Endodermal cell (in vitro differentiated cells): ENCODE results near the gene MAGEB17. TPM values are rescaled to one million over a fixed set of nuclear protein-coding genes. Genes with fewer than 3 reads are reported as not detected.
A peak's percentile ranks its signal among the peaks of the same experiment; 100 is the strongest.

Experiments used
- DNase-seq: peaks from one replicate; pipeline ENCODE4 v3.0.0-alpha.2; 2017
- H3K27ac ChIP-seq: 2 replicates; pipeline ENCODE4 v1.5.1; 2013; ENCODE audit warnings: mild to moderate bottlenecking, low read depth, low read length, moderate library complexity
- H3K27me3 ChIP-seq: 2 replicates; pipeline ENCODE4 v1.6.1; 2013; ENCODE audit warnings: mild to moderate bottlenecking, low read length, moderate library complexity; ENCODE audit not compliant: insufficient read depth, control insufficient read depth, poor library complexity, severe bottlenecking
- H3K36me3 ChIP-seq: 2 replicates; pipeline ENCODE4 v1.7.0; 2013; ENCODE audit warnings: mild to moderate bottlenecking, low read length, moderate library complexity; ENCODE audit not compliant: control insufficient read depth, insufficient read depth
- H3K4me1 ChIP-seq: one replicate; pipeline ENCODE4 v1.7.0; 2013; ENCODE audit warnings: low read length; ENCODE audit not compliant: control insufficient read depth, insufficient read depth
- H3K4me3 ChIP-seq: 2 replicates; pipeline ENCODE4 v1.5.1; 2013; ENCODE audit warnings: mild to moderate bottlenecking, low read length, moderate library complexity
- H3K9ac ChIP-seq: 2 replicates; pipeline ENCODE4 v1.6.1; 2013; ENCODE audit warnings: mild to moderate bottlenecking, low read length, moderate library complexity; ENCODE audit not compliant: poor library complexity, severe bottlenecking; ENCODE audit errors: extremely low read depth
- H3K9me3 ChIP-seq: 2 replicates; pipeline ENCODE4 v1.6.1; 2013; ENCODE audit warnings: mild to moderate bottlenecking, low read length, moderate library complexity; ENCODE audit not compliant: control insufficient read depth
- H3K27ac Mint-ChIP-seq: 2 replicates; pipeline ENCODE4 v1.8.0; 2020; ENCODE audit warnings: mixed read lengths
- H3K27me3 Mint-ChIP-seq: 2 replicates; pipeline ENCODE4 v1.8.0; 2021; ENCODE audit warnings: mild to moderate bottlenecking, mixed read lengths; ENCODE audit not compliant: insufficient read depth
- H3K36me3 Mint-ChIP-seq: 2 replicates; pipeline ENCODE4 v1.8.0; 2020; ENCODE audit warnings: low read depth, mixed read lengths
- H3K4me1 Mint-ChIP-seq: 2 replicates; pipeline ENCODE4 v1.8.0; 2020; ENCODE audit warnings: mixed read lengths
- H3K4me3 Mint-ChIP-seq: 2 replicates; pipeline ENCODE4 v1.8.0; 2020; ENCODE audit warnings: mild to moderate bottlenecking, moderate library complexity, mixed read lengths
- H3K9me3 Mint-ChIP-seq: 2 replicates; pipeline ENCODE4 v1.8.0; 2020; ENCODE audit warnings: mild to moderate bottlenecking, mixed read lengths
- WGBS, 2 experiments: methylation state at CpG; one replicate each; pipeline versions ENCODE4 v1.1.5 to v1.1.7; 2013; ENCODE audit warnings: missing lambda C conversion rate in 2 of 2, mixed read lengths in 1 of 2; ENCODE audit not compliant: insufficient coverage in 1 of 2, insufficient read length in 1 of 2; 5-methylcytosine and 5-hydroxymethylcytosine counted together
- total RNA-seq, 2 donors: library from RNA; stranded (reverse); fragmentation: NEBNext Ultra II Directional in 1 of 2; extraction: Animal tissue kit (Norgen Biotek cat#: 25700) in 1 of 2; gene quantifications; 2 replicates in 1 of 2; 3 replicates in 1 of 2; pipeline ENCODE4 v1.2.1, GENCODE V29; 2021
- TF ChIP-seq, protein P1 (sequence below): fragments of 200-600 bp; sonication (generic); conservative IDR thresholded peaks from 2 replicates; pipeline ENCODE4 v1.5.0; 2021; ENCODE audit warnings: antibody characterized with exemption, mild to moderate bottlenecking

MAGEB17 gene
- total RNA-seq, 2 donors from 2014 or later, result 0.33 to 0.44 TPM

DNA sequence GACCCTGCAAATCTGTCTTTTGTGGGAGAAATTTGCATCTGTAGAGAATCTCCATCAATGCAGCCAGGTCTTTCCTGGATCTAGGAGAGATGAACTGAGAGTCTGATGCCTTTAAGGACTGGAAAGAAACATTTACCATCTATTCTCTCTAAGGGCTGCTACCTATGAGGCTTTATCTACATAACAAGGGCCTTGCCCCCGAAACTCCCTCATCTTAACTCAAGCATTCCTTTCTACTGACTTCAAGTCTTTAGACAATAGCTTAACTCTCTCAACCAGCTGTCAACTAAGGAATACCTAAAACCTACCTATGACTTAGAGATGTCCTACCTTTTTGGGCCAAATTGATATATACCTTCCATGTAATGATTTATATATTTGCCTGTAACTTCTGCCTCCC lies 32.1 kb downstream of the MAGEB17 start:
- Histone ChIP-seq H3K4me1 (no peaks in the 10 kb centered on the region), H3K4me3 (no peak overlapping the region), H3K9ac (no peak overlapping the region), H3K27me3 (no peaks in the 10 kb centered on the region), H3K27ac (no peak overlapping the region), H3K9me3 (no peaks in the 10 kb centered on the region), H3K36me3 (no peaks in the 10 kb centered on the region)
- WGBS, 2 experiments, result 17 to 71% methylated on average over 1 of the region's 1 CpG
- H3K27me3 Mint-ChIP-seq, result no peaks in the 10 kb centered on the region
- TF ChIP-seq, protein P1, sequence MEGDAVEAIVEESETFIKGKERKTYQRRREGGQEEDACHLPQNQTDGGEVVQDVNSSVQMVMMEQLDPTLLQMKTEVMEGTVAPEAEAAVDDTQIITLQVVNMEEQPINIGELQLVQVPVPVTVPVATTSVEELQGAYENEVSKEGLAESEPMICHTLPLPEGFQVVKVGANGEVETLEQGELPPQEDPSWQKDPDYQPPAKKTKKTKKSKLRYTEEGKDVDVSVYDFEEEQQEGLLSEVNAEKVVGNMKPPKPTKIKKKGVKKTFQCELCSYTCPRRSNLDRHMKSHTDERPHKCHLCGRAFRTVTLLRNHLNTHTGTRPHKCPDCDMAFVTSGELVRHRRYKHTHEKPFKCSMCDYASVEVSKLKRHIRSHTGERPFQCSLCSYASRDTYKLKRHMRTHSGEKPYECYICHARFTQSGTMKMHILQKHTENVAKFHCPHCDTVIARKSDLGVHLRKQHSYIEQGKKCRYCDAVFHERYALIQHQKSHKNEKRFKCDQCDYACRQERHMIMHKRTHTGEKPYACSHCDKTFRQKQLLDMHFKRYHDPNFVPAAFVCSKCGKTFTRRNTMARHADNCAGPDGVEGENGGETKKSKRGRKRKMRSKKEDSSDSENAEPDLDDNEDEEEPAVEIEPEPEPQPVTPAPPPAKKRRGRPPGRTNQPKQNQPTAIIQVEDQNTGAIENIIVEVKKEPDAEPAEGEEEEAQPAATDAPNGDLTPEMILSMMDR, result no peak
- peak overlapping the region; percentile 11 for H3K27ac Mint-ChIP-seq
- H3K4me3 Mint-ChIP-seq, result no peak overlapping the region
- DNase-seq, result peak; percentile 45
- H3K9me3 Mint-ChIP-seq, result peaks cover 6% of the 10 kb centered on the region
- peaks cover 3% of the 10 kb centered on the region for H3K36me3 Mint-ChIP-seq
- H3K4me1 Mint-ChIP-seq, result peaks cover 34% of the 10 kb centered on the region

DNA sequence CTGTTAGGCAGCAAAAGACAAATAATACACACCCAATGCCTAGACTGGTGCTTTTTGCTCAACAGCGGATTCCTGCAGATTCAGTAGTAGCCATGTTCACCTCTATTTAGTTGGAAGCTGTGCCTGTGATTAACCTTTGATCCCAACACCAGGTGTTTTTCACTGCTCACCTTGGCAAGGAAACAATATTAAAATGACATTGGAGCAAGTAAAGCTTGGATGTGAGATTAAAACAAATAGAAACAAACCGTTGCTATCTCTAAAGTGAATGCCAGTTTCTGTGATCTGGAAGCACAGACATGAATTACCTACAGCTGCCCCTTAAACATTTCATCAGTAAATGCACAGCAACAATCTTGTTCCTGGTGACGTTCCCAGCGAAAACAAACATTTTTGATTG lies 35.7 kb downstream of the MAGEB17 start:
- Histone ChIP-seq H3K9me3 (no peaks in the 10 kb centered on the region), H3K4me1 (no peaks in the 10 kb centered on the region), H3K4me3 (no peak overlapping the region), H3K27ac (no peak overlapping the region), H3K9ac (no peak overlapping the region), H3K36me3 (no peaks in the 10 kb centered on the region), H3K27me3 (no peaks in the 10 kb centered on the region)
- peaks cover 6% of the 10 kb centered on the region for H3K9me3 Mint-ChIP-seq
- DNase-seq, result no peak
- TF ChIP-seq, protein P1, result no peak
- WGBS, 2 experiments, result 94 to 100% methylated on average over 1 to 4 of the region's 4 CpGs
- no peak overlapping the region for H3K4me3 Mint-ChIP-seq
- H3K27ac Mint-ChIP-seq, result no peak overlapping the region
- H3K4me1 Mint-ChIP-seq, result peaks cover 36% of the 10 kb centered on the region
- peaks cover 3% of the 10 kb centered on the region for H3K36me3 Mint-ChIP-seq
- no peaks in the 10 kb centered on the region for H3K27me3 Mint-ChIP-seq

DNA sequence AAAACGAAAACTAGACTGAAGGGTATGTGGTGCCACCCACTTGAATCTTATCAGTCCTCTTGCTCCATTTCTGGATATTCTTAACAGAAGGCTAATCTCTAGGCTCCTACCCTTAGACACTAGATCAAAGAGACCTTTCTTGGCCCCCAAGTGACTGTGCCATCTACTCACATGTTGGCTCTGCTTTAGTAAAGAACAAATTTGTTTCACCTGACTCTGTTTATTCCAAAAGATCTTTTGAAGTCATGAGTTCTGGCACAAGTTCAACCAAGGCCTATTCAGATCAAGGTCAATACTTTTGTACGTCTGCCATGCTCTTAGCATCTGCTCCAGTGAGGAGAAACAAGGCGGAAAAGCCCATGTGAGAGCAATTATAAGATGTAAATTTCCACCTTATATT lies 37.3 kb downstream of the MAGEB17 start:
- Mint-ChIP-seq H3K4me1 (peaks cover 35% of the 10 kb centered on the region), H3K27me3 (no peaks in the 10 kb centered on the region), H3K4me3 (no peak overlapping the region), H3K9me3 (peaks cover 6% of the 10 kb centered on the region), H3K27ac (no peak overlapping the region), H3K36me3 (peaks cover 3% of the 10 kb centered on the region)
- H3K27me3 ChIP-seq, result no peaks in the 10 kb centered on the region
- H3K9ac ChIP-seq, result no peak overlapping the region
- no peaks in the 10 kb centered on the region for H3K36me3 ChIP-seq
- H3K4me1 ChIP-seq, result no peaks in the 10 kb centered on the region
- no peaks in the 10 kb centered on the region for H3K9me3 ChIP-seq
- WGBS, 2 experiments, result 90% methylated on average over 3 of the region's 3 CpGs; no CpG with 5 or more reads in 1 of the 2 experiments
- H3K27ac ChIP-seq, result no peak overlapping the region
- H3K4me3 ChIP-seq, result no peak overlapping the region
- TF ChIP-seq, protein P1, result no peak
- no peak for DNase-seq
